T-cell (primary cell): ENCODE data around the gene CEACAM18. TPM values are rescaled to one million over a fixed set of nuclear protein-coding genes. Genes with fewer than 3 reads are reported as not detected.

Source experiments
- ATAC-seq, 4 experiments: fragments of 200-7000 bp in 3 of 4; fragments of 150-1000 bp in 1 of 4; cut with Tn5 transposase; replicated peaks in 1 of 4; 1 replicate in 3 of 4; 2 replicates in 1 of 4; pipeline ENCODE4 v1.10.0; 2021; ENCODE audit warnings: moderate library complexity in 3 of 4, mild to moderate bottlenecking in 2 of 4, moderate number of reproducible peaks in 1 of 4
- CTCF ChIA-PET, 2 donors: fragments of 300-600 bp; sonication (Branson Sonifier 250); formaldehyde crosslinking; loops; one replicate each; lab custom pipeline; 2022; ENCODE audit warnings: antibody characterized with exemption in 2 of 2; lab: Charles Lee
- POLR2A ChIA-PET, 2 donors: fragments of 300-600 bp; sonication (Branson Sonifier 250); formaldehyde crosslinking; loops; one replicate each; lab custom pipeline; 2022; ENCODE audit warnings: antibody characterized with exemption in 2 of 2; lab: Charles Lee
- DNase-seq, 35 experiments: peaks; one replicate each; pipeline versions ENCODE4 v3.0.0 to v3.0.0-alpha.2; 2013 to 2023
- H3K27ac ChIP-seq: one replicate; pipeline ENCODE4 v1.5.1; 2013; ENCODE audit warnings: low read length
- H3K27me3 ChIP-seq, 2 experiments: replicated peaks in 1 of 2; 1 replicate in 1 of 2; 2 replicates in 1 of 2; pipeline versions ENCODE4 v1.6.1 to v1.7.0; 2013; ENCODE audit warnings: low read length in 1 of 2, mixed read lengths in 1 of 2; ENCODE audit not compliant: control insufficient read depth in 2 of 2, insufficient read depth in 2 of 2; ENCODE audit errors: extremely low read depth in 1 of 2
- H3K36me3 ChIP-seq, 2 donors: 1 replicate in 1 of 2; 2 replicates in 1 of 2; pipeline versions ENCODE4 v1.6.1 to v1.7.0; 2013; ENCODE audit warnings: low read length in 1 of 2; ENCODE audit not compliant: control insufficient read depth in 2 of 2, insufficient read depth in 1 of 2; ENCODE audit errors: extremely low read depth in 1 of 2
- H3K4me1 ChIP-seq, 2 experiments: 1 replicate in 1 of 2; 2 replicates in 1 of 2; pipeline versions ENCODE4 v1.6.1 to v1.7.0; 2013; ENCODE audit warnings: low read length in 2 of 2, mixed read lengths in 1 of 2; ENCODE audit not compliant: insufficient read depth in 2 of 2, control insufficient read depth in 1 of 2; ENCODE audit errors: extremely low read depth in 1 of 2
- H3K4me3 ChIP-seq, 2 donors: 1 replicate in 1 of 2; 2 replicates in 1 of 2; pipeline versions ENCODE4 v1.5.1 to v1.7.0; 2013; ENCODE audit warnings: mild to moderate bottlenecking in 2 of 2, low read length in 1 of 2, moderate library complexity in 1 of 2; ENCODE audit not compliant: control insufficient read depth in 1 of 2; ENCODE audit errors: extremely low read depth in 1 of 2
- H3K9me3 ChIP-seq: 2 replicates; pipeline ENCODE4 v1.7.0; 2013
- H3K27ac Mint-ChIP-seq, 2 donors: one replicate each; pipeline ENCODE4 v1.8.0; 2020 to 2021; ENCODE audit warnings: mild to moderate bottlenecking in 2 of 2, mixed read lengths in 2 of 2
- H3K27me3 Mint-ChIP-seq, 2 donors: one replicate each; pipeline ENCODE4 v1.8.0; 2021 to 2022; ENCODE audit warnings: mixed read lengths in 2 of 2
- H3K36me3 Mint-ChIP-seq: one replicate; pipeline ENCODE4 v1.8.0; 2021; ENCODE audit warnings: mixed read lengths
- H3K4me1 Mint-ChIP-seq, 3 donors: one replicate each; pipeline ENCODE4 v1.8.0; 2020 to 2022; ENCODE audit warnings: mixed read lengths in 3 of 3, mild to moderate bottlenecking in 1 of 3
- H3K4me3 Mint-ChIP-seq, 3 donors: one replicate each; pipeline ENCODE4 v1.8.0; 2020 to 2022; ENCODE audit warnings: mild to moderate bottlenecking in 3 of 3, mixed read lengths in 3 of 3, moderate library complexity in 3 of 3
- H3K9me3 Mint-ChIP-seq, 3 donors: one replicate each; pipeline ENCODE4 v1.8.0; 2020 to 2022; ENCODE audit warnings: mixed read lengths in 3 of 3
- WGBS: methylation state at CpG from one replicate; pipeline ENCODE4 v1.1.5; 2013; ENCODE audit warnings: missing lambda C conversion rate; ENCODE audit not compliant: insufficient coverage; 5-methylcytosine and 5-hydroxymethylcytosine counted together
- total RNA-seq, 35 experiments: library from RNA in 6 of 35; stranded (reverse) in 6 of 35; fragments of 120-200 nt in 1 of 35; gene quantifications; one replicate each; pipeline versions ENCODE4 v1.2.1 to v1.2.4 and lab custom pipeline; 2013 to 2026

Gene CEACAM18
- total RNA-seq, 5 donors from 2014 or later (not counting 1 experiment from before 2014, with no cell fraction given) = not detected

DNA sequence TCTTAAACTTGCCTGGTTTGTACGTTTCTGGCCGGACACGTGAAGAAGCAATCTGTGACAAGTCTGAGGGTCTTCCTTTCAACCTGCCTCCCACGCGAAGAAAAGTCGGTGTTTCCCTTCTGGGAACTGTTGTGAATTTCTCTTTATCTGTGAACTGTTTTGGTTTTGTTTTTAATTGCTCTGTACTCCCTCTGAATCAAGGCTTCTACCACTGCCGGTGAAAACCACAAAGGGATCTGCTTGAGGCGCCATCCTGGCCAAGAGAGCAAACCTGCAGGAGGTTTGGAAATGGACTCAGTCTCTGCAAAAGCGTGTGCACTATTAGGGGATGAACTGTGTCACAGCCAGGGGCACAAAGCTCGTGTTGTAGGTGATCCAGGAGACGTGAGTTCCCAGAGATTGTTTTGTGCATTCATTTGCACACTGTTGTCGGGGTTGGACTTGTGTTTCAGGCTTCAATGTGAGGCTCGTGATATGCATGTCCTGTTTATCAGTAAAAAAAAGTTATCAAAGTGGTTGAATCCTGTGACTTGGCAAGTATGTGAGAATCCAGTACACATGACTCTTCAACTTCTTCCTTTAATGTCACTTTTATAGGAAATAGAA lies 29.8 kb upstream of the CEACAM18 start:
- Histone ChIP-seq H3K4me1 (peaks cover 6 to 12% of the 10 kb centered on the region in 2 experiments), H3K36me3 (no peaks in the 10 kb centered on the region), H3K27ac (no peak overlapping the region), H3K27me3 (peaks cover 0 to 6% of the 10 kb centered on the region in 2 experiments), H3K9me3 (no peaks in the 10 kb centered on the region), H3K4me3 (no peak overlapping the region)
- H3K27me3 Mint-ChIP-seq = peaks cover under 1 to 7% of the 10 kb centered on the region in 2 donors
- peak overlapping the region; percentile 83 to 92 for H3K27ac Mint-ChIP-seq
- H3K36me3 Mint-ChIP-seq = no peaks in the 10 kb centered on the region
- WGBS = 4% methylated on average over 9 of the region's 13 CpGs
- H3K4me1 Mint-ChIP-seq = peaks cover 18 to 27% (median 25%) of the 10 kb centered on the region in 3 donors
- peaks cover 0 to 7% (median 4%) of the 10 kb centered on the region in 3 donors for H3K9me3 Mint-ChIP-seq
- POLR2A ChIA-PET = no interaction called here
- peak overlapping the region; percentile 68 to 72 (median 68) for H3K4me3 Mint-ChIP-seq
- CTCF ChIA-PET = no interaction called here
- DNase-seq (peak in 1 of 35 experiments; percentile 13), ATAC-seq (peak; percentile 50 to 63 (median 58))

DNA sequence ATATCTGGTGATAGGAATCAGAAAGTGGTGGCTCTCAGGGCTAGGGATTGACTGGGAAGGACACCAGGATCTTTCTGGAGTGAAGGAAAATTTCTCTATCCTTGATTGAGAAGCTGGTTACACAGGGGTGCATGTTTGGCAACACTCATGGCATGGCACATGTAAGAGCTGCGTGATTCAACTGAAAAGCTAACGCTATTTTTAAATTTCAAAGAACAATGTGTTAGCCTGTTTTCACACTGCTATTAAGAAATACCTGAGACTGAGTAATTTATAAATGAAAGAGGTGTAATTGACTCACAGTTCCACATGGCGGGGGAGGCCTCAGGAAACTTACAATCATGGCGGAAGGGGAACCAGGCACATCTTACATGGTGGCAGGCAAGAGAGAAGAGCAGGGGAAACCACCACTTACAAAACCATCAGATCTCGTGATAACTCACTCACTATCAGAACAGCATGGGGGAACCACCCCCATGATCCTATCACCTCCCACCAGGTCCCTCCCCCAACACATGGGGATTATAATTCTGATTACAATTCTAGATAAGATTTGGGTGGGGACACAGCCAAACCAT lies 27.5 kb upstream of the CEACAM18 start:
- 83% methylated on average over 1 of the region's 5 CpGs for WGBS
- peaks cover 3 to 18% of the 10 kb centered on the region in 2 donors for H3K27me3 Mint-ChIP-seq
- H3K4me3 Mint-ChIP-seq = no peak overlapping the region
- ChIA-PET CTCF (interaction anchor here in 1 of 2 donors (0.9 kb wide), 1 partner anchor 22 kb away, joined by 3 read pairs; no protein-coding TSS in a partner anchor), POLR2A (no interaction called here)
- peaks cover 18 to 27% (median 25%) of the 10 kb centered on the region in 3 donors for H3K4me1 Mint-ChIP-seq
- H3K4me1 ChIP-seq = peaks cover 6 to 12% of the 10 kb centered on the region in 2 experiments
- peaks cover 0 to 7% (median 4%) of the 10 kb centered on the region in 3 donors for H3K9me3 Mint-ChIP-seq
- H3K9me3 ChIP-seq = no peaks in the 10 kb centered on the region
- DNase-seq (no peak), ATAC-seq (no peak)
- H3K4me3 ChIP-seq = no peak overlapping the region
- H3K27ac Mint-ChIP-seq = no peak overlapping the region
- H3K27ac ChIP-seq = no peak overlapping the region
- no peaks in the 10 kb centered on the region for H3K36me3 Mint-ChIP-seq
- peaks cover 0 to 15% of the 10 kb centered on the region in 2 experiments for H3K27me3 ChIP-seq
- no peaks in the 10 kb centered on the region for H3K36me3 ChIP-seq

DNA sequence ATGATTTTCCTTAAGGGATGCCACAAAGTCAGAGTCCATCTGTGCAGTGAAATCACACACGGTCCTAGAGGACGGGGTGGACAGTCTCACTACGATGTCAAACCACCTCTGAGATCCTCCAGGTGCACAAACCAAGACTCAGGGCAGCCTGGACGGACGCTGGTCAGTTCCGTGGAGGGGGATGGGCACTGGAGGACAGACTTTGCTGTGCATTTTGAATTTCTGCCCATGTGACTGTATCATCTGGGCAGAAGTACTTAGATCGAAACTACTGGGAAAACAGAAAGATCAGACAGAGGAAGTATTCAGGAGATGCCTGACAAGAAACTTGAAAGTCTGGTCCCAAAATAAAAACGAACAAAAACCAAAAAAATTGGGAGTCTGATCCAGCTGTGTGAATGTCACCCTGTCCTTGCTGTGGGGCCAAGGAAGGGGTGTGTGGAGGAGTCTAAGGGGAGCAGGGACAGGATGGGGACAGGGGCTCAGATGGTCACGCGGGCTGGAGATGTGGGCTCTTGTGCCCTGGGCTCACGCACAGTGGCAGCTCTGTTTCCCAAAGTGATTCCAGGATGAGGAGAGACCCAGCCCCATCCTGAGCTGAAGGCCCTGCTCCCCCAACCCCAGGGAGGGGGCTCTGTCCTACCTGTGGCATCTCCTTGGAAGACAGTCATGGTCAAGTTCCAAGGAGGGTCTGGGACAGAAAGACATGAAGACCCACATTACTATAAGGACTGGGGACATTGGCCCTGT lies 21.6 kb upstream of the CEACAM18 start:
- Histone ChIP-seq H3K36me3 (no peaks in the 10 kb centered on the region), H3K9me3 (no peaks in the 10 kb centered on the region), H3K27me3 (peaks cover 0 to 56% of the 10 kb centered on the region in 2 experiments), H3K4me3 (no peak overlapping the region), H3K4me1 (no peaks in the 10 kb centered on the region), H3K27ac (no peak overlapping the region)
- Mint-ChIP-seq H3K4me1 (no peaks in the 10 kb centered on the region), H3K4me3 (no peak overlapping the region), H3K9me3 (no peaks in the 10 kb centered on the region), H3K27me3 (peaks cover 19 to 50% of the 10 kb centered on the region in 2 donors), H3K36me3 (no peaks in the 10 kb centered on the region), H3K27ac (no peak overlapping the region)
- DNase-seq (no peak), ATAC-seq (no peak)
- 80% methylated on average over 10 of the region's 11 CpGs for WGBS
- ChIA-PET CTCF (no interaction called here), POLR2A (no interaction called here)

DNA sequence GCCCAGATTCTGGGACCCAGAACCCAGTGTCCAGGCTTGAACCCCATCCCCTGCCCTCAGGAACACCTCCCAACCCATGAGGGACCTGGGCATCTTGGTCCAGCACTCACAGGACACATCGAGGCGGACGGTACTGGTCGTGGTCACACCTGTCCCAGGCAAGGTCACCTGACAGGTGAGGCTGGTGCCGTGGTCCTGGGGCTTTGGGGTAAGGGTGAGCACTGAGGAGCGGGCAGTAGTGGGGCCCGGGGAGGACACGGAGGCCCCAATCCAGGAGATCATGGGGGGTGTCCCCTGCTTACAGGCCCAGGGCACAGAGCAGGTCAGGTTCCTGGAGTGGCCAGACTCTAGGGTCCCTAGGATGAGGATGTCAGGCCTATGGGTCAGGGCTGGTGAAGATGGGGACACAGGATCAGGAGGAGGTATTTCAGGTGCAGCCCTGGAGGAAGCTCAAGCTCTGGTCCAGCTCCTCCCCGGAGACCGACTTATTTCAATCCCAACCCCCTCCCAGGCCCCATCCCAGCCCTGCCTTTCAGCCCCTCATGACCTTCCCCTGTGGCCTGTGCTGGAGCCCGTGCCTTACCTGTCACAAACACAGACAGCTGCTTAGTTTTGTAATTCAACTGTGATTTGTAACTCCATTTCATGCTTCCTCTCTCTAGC lies 20.9 kb upstream of the CEACAM18 start:
- no peak overlapping the region for H3K4me3 Mint-ChIP-seq

DNA sequence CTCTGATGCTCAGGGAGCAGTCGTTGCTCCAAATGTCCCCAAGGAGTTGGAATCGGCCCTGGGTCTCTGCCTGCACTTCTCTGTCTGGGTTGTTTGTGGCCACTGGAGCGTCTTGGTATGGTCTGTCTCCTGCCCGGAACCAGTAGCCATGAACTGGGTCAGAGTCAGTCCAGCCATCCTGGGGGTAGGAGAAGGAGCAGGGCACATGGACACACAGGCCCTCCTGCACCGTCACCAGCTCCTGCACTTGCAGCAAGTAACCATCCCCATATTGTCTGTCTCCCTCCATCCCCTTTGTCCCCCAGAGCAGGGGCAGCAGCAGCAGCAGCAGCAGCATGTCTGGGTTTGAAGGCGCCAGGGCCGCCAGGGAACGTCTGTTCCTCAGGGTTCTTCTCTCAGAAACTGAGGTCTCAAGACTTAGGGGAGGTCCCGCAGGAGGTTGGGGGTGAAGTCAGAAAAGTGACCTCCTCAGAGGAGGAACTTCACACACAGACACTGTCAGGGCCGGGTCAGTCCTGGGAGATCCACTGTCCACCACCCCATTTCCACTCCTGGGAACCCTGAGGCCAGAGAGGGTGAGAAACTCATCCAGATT lies 20.2 kb upstream of the CEACAM18 start, which contains the start of gene SIGLEC8:
Gene SIGLEC8, minus strand, starts transcription at position 404 of the 595 bp plus-strand sequence. Its CDS starts 67 bp downstream, at position 337.
- ATAC-seq (no peak), DNase-seq (no peak)
- Histone ChIP-seq H3K27me3 (peaks cover 0 to 70% of the 10 kb centered on the region in 2 experiments), H3K4me3 (no peak within 1 kb of the TSS), H3K27ac (no peak within 1 kb of the TSS), H3K4me1 (peaks cover 0 to 4% of the 10 kb centered on the region in 2 experiments), H3K9me3 (no peaks in the 10 kb centered on the region), H3K36me3 (no peaks in the 10 kb centered on the region)
- ChIA-PET CTCF (interaction anchor here in 1 of 2 donors (0.6 kb wide), 1 partner anchor 98 kb away, joined by 4 read pairs; no protein-coding TSS in a partner anchor), POLR2A (no interaction called here)
- no peak within 1 kb of the TSS for H3K27ac Mint-ChIP-seq
- no peaks in the 10 kb centered on the region for H3K36me3 Mint-ChIP-seq
- no peaks in the 10 kb centered on the region for H3K9me3 Mint-ChIP-seq
- no peak within 1 kb of the TSS for H3K4me3 Mint-ChIP-seq
- WGBS = 37% methylated on average over 3 of the region's 10 CpGs
- H3K4me1 Mint-ChIP-seq = peaks cover 1 to 4% (median 4%) of the 10 kb centered on the region in 3 donors
- peaks cover 24 to 61% of the 10 kb centered on the region in 2 donors for H3K27me3 Mint-ChIP-seq

More for the DNA sequence above, 20.9 kb upstream of the CEACAM18 start:
- H3K27ac ChIP-seq = no peak overlapping the region
- no peaks in the 10 kb centered on the region for H3K36me3 ChIP-seq
- POLR2A ChIA-PET = no interaction called here
- H3K27me3 ChIP-seq = peaks cover 0 to 63% of the 10 kb centered on the region in 2 experiments
- no peaks in the 10 kb centered on the region for H3K9me3 ChIP-seq
- Mint-ChIP-seq H3K4me1 (no peaks in the 10 kb centered on the region), H3K9me3 (no peaks in the 10 kb centered on the region), H3K27ac (no peak overlapping the region), H3K36me3 (no peaks in the 10 kb centered on the region), H3K27me3 (peaks cover 19 to 55% of the 10 kb centered on the region in 2 donors)
- ATAC-seq (no peak), DNase-seq (no peak)
- H3K4me3 ChIP-seq = no peak overlapping the region
- no peaks in the 10 kb centered on the region for H3K4me1 ChIP-seq
- CTCF ChIA-PET = no interaction called here
- 70% methylated on average over 7 of the region's 11 CpGs for WGBS
